ENCODE data around the gene PRSS57.
"Not testable (repeated sequence)": the region's sequence is repeated elsewhere in the genome, so short reads cannot be mapped to it uniquely, and the experiment has no call there.

Gene PRSS57

DNA sequence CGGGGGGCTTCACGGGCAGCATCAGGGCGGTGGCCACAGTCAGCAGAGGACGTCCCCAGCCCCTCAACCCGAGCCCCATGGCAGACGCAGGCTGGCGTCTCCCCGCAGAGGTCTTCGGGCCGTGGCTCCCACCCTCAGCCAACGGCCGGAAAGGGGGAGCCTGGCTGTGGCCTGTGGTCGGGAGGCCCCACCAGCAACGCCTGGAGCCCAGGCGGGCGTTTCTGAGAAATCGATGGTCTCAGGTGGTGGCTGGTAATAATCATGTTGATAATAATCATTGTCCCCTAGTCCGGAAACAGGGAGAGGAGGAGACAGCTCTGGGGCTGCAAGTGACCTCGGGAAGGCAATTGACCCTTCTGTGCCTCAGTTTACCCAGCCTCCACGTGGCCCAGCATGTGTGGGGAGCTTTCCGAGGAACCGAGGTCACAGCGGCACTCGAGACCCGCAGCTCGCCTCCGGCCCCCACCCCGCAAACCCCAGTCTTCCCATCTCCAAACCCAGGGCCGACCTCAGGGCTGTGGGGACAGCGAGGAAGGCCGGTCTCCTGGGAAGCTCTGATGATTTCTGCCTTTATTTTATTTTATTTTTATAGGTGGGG, at the start of gene PRSS57:
Gene PRSS57, minus strand, starts transcription at position 101 of the 598 bp plus-strand sequence. Its CDS starts 22 bp downstream, at position 79.
- in situ Hi-C loops (cut with MboI; ENCODE audit: low sequenced_read_pairs), result no loop called here

DNA sequence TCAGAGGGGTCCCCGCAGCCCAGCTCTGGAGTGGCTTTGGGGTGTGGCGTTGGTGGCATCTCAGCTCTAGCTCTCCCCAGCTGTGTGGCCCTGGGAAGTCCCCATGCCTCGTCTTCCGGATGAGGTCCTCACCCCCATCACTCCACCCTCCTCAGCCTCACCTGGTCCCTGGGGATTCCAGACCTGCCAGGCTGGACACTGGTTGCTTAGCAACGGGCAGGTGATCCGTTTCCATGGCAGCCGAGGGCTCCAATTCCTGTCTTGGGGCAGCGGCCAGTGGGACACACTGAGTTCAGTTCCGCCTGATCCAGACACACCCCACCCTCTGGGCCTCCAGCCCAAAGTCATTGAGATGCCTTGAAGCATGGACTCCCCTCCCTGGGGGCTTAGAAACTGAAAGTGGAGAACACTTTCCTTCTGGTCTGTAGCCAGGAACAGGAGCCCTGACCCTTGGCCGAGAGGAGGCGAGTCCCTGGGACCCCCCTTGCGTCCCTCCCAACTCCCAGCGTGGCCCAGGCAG, 48.0 kb upstream of the PRSS57 start:
- in situ Hi-C loops (cut with MboI; ENCODE audit: low sequenced_read_pairs), result no loop called here

DNA sequence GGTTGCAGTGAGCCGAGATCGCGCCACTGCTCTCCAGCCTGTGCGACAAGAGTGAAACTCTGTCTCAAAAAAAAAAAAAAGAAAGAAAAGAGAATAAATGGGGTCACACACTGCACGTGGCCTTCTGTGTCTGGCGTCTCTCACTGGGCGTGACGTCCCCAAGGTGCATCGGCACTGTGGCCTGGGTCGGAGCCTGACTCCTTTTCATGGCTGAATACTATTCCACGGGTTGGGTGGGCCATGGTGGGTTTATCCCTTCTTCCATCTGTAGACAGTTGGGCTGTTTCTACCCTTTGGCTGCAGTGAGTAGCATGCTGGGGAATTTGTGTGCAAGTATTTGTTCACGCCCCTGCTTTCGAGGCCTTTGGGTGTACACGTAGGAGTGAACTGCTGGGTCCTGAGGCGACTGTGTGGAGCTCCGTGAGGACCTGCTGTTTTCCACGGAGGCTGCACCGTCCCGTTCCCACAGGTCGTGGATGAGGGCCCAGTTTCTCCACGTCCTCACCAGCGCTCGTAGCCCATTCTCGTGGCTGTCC, 47.4 kb upstream of the PRSS57 start:
- in situ Hi-C loops (cut with MboI; ENCODE audit: low sequenced_read_pairs), result no loop called here

DNA sequence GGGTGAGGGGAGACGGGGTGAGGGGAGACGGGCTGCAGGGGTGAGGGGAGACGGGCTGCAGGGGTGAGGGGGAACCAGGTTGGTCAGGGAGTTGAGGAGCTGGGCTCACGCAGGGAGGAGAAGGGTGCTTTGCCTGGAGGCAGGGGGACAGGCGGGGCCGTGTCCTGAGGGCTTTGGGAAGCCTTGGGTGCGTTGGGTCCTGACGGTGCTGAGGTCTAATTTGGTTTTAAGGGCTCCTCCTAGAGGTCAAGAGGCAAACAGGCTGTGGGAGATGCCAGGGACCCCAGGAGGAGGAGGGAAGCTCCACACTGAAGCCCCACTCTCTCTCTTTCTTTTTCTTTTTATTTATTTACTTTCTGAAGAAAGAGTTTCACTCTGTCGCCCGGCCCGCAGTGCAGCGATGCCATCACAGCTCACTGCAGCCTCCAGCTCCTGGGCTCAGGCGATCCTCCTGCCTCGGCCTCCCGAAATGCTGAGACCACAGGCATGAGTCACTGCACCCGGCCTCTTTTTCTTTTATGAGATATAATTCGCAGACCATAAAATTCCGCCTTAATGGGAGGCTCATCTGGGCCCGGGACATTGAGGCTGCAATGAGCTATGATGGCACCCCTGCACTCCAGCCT, 46.4 kb upstream of the PRSS57 start:
- in situ Hi-C loops (cut with MboI; ENCODE audit: low sequenced_read_pairs), result no loop called here

DNA sequence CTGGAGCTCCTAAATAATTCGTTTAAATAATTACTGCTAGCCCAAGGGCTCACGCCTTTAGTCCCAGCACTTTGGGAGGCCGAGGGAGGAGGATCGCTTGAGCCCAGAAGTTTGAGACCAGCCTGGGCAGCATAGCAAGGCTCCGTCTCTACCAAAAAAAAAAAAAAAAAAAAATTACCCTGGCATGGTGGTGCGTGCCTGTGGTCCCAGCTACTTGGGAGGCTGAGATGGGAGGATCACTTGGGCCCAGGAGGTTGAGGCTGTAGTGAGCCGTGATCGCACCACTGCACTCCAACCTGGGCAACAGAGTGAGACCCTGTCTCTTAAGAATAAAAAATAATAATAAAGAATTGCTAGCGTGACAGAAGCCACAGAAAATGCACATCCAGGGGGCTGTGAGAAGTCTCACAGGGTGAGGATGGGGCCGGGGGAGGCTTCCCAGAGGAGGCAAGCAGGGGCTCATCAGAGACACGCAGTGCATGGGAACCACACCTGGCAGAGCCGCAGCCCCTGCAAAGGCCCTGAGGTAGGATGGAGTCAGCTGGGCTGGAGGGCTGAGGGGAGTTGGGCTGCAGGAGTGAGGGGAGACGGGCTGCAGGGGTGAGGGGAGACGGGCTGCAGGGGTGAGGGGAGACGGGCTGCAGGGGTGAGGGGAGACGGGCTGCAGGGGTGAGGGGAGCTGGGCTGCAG, 45.7 kb upstream of the PRSS57 start:
- in situ Hi-C loops (cut with MboI; ENCODE audit: low sequenced_read_pairs), result not testable (repeated sequence)

DNA sequence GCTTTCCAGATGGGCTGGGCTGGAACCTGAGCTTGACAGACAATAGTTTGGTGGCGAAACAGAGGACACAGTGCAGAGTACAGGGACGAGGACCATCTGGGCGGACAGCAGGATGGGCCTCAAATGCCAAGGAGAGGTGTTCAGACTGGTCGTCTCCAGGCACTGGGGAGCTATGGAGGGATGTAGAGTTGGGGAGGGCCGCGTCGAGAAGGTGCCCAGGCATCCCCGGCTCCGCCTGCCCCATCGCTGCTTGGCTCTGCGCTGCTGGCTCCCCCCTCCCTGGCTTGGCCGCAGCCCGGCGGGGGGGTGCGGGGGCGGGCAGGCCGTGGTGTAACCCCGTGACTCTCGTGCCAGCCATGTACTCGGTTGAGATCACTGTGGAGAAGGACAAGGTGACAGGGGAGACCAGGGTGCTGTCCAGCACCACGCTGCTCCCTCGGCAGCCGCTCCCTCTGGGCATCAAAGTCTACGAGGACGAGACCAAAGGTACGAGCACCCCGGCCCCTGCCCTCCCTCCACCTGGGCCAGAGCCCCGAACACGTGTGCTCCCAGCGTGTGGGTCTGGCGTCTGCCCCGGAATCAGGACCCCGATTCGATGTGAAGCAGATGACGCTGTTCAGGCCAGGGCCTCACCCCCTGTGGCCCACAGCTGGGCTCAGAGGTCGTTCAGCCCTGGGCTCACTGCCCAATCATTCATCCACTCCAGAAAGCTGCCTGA, 44.9 kb upstream of the PRSS57 start:
- in situ Hi-C loops (cut with MboI; ENCODE audit: low sequenced_read_pairs), result no loop called here

DNA sequence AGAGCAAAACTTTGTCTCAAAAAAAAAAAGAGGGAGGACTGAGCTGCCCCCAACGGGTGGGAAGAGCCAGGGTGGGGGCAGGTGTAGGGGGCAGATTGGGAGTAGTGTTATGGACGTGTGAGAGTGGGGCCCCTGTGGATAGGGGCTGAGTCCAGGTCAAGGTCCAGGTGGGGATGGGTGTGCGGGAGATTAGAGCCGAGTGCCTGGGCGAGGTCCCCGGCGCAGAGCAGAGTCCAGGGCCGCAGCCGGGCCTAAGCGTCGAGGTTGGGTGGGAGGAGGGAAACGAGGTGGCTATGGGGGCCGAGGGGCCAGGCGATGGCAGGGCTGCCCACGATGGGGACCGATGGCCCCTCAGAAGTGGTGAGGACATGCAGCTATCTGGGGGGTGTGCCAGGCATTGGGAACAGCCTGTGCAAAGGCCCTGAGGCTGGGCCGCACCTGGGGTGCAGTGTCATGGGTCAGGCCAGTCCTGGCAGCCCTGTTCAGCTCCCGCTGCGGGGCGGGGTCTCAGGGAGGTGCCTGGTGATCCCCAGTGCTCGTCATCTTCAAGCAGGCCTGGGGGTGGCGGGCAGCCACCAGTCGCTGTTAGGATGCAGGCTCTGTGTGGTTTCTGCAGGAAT, 43.4 kb upstream of the PRSS57 start:
- in situ Hi-C loops (cut with MboI; ENCODE audit: low sequenced_read_pairs), result no loop called here

DNA sequence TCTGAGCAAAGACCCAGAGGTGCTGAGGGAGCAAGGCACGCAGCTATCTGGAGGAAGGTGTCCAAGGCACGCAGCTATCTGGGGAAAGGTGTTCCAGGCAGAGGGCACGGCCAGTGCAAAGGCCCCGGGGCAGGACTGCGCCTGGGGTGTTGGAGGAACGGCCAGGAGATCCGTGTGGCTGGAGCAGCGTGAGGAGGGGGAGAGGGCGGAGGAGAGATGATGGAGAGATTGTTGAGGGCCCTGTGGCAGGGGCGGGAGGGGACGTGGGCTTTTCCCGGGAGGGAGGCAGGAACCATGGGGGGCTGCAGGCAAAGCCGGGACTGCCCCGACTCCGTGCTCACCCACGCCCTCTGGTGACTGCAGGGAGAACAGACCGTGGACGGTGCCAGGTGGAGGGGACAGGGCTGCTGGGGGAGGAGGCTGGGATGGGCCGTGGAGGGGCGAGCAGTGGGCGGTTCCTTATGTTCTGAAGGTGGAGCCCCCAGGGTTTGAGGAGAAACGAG, 42.4 kb upstream of the PRSS57 start:
- in situ Hi-C loops (cut with MboI; ENCODE audit: low sequenced_read_pairs), result no loop called here

DNA sequence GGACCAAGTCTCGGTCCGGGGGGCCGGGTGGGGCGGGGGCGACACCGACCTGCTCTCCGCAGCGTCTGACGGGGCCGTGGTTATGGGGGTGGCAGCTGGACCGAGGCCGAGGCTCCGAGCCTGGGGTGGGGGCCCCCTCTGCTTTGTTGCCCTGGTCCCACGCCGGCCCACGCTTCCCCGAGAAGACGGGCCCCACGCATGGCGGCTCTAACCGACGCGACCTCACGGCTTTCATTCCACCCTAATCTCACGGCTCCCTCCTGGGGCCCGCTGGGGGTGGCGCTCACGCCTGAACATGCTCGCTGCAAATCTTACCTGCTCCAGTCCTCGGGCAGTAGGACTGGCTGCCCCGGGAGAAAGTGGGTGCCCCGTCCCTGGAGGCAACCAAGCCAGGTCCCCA, 40.9 kb upstream of the PRSS57 start:
- in situ Hi-C loops (cut with MboI; ENCODE audit: low sequenced_read_pairs), result no loop called here

DNA sequence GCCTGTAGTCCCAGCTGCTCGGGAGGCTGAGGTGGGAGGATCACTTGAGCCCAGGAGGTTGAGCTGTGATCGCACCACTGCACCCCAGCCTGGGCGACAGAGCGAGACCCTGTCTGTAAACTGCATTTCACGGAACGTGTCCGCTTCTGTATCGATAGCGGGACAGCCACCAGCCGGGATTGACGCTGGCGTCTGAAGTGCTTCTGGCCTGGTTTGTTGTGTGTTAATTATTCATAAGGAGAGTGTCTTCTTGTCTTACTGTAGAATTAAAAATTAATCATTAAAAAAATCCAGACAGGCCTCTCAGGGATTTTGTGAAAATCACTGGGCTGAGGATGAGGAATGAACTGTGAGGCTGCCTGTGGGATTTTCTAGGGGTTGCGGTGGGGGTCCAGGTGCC, 39.5 kb upstream of the PRSS57 start:
- in situ Hi-C loops (cut with MboI; ENCODE audit: low sequenced_read_pairs), result no loop called here

DNA sequence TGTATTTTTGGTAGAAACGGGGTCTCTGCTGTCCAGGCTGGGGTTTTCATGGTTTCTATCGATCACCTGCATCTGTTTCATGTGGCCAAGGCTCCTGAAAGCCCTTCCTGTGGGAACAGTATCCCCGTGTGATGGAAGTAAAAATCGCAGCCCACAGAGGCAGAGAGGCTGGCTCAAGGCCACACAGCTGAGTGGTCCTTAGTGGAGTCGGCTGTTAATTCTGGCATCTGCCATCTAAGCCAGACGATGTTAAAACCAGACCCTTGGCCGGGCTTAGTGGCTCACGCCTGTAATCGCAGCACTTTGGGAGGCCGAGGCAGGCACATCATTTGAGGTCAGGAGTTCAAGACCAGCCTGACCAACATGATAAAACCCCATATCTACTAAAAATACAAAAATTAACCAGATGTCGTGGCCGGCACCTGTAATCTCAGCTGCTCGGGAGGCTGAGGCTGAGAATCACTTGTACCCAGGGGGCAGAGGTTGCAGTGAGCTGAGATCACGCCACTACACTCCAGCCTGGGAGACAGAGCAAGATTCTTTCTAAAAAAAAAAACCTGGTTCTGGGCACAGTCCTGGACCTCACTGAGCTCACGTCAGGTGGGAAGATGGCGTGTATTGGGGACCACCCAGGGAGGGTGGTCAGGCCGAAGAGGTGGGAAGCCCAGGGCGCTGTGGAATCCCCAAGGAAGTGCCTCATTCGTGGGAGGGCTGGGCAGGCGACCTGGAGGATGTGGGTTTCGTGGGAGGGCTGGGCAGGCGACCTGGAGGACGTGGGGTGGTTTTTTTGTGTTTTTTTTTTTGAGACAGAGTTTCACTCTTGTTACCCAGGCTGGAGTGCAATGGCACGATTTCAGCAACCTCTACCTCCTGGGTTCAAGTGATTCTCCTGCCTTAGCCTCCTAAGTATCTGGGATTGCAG, 37.2 kb upstream of the PRSS57 start:
- in situ Hi-C loops (cut with MboI; ENCODE audit: low sequenced_read_pairs), result no loop called here

DNA sequence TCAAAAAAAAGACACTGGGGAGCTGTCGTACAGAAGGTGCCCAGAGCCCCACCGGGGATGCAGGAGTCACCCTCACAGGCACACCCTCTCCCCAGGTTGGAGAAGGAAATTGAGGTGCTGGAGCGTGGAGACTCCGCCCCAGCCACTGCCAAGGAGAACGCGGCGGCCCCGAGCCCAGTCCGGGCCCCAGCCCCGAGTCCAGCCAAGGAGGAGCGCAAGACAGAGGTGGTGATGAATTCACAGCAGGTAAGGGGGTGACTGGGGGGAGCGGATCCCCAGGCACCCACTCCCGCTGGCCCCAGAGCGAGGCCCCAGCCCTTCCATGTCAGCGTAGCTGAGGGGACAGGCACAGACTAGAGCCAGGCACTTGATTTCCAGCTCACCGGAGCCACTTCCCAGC, 35.7 kb upstream of the PRSS57 start:
- in situ Hi-C loops (cut with MboI; ENCODE audit: low sequenced_read_pairs), result no loop called here

DNA sequence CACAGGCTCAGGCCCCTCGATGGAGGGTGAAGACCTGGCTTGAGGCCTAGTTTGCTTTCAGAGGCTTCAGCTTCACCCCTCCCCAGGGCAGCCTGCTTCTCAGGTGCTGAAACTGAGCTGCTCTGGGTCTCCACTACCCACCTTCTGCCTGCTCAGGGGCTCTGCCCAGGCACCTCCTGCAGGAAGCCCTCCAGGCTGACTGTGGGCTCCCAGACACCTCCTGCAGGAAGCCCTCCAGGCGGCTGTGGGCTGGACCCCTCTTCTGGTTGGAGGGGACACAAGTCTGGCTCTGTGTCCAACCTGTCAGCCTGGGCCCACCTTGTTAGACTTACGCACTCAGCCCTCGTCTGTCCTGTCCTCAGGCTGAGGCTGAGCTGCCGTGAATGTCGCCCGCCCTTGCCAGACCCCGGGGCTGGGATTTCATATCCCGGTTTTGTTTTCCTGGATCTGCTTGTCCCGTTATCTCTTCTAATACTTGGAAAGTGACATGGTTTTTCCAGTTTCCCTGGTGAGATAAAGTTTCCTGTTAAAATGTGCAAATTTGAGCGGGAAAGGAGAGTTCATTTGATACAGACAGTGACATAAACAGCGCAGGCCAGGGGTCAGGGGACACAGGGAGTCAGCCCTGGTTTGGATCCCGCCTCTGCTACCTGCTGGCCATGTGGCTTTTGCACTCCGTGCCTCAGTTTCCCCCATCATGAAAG, 34.9 kb upstream of the PRSS57 start:
- in situ Hi-C loops (cut with MboI; ENCODE audit: low sequenced_read_pairs), result no loop called here

DNA sequence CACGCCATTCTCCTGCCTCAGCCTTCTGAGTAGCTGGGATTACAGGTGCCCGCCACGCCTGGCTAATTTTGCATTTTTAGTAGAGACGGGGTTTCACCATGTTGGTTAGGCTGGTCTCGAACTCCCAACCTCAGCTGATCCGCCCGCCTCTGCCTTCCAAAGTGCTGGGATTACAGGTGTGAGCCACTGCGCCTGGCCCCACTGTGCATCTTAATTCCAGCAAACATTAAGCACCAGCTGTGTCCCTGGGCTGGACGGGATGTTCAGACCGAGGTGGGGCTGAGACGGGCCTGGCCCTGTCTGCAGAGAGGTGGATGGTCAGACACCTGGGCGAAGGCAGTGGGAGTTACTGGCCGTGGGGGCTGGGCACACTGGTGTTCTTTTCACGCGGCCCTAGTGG, 34.3 kb upstream of the PRSS57 start:
- in situ Hi-C loops (cut with MboI; ENCODE audit: low sequenced_read_pairs), result not testable (repeated sequence)

DNA sequence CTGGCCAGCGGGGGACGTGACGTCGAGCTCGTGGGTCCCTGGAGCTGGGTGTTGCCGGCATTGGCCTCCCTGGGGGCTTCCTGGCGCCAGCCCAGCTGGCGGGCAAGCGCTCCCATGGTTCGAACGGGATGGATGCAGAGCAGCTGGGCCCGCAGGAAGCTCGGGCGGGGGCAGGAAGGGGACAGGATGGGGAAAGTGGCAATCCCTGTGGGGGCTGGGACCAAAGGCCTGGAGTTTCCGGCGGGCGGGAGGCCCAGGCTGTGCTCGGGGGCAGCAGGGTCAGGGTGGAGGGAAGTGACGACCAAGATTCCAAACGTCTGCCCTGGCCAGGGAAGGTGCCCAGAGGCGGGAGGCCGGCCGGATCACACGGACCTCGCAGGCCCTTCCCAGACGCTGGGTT, 32.8 kb upstream of the PRSS57 start:
- in situ Hi-C loops (cut with MboI; ENCODE audit: low sequenced_read_pairs), result no loop called here

DNA sequence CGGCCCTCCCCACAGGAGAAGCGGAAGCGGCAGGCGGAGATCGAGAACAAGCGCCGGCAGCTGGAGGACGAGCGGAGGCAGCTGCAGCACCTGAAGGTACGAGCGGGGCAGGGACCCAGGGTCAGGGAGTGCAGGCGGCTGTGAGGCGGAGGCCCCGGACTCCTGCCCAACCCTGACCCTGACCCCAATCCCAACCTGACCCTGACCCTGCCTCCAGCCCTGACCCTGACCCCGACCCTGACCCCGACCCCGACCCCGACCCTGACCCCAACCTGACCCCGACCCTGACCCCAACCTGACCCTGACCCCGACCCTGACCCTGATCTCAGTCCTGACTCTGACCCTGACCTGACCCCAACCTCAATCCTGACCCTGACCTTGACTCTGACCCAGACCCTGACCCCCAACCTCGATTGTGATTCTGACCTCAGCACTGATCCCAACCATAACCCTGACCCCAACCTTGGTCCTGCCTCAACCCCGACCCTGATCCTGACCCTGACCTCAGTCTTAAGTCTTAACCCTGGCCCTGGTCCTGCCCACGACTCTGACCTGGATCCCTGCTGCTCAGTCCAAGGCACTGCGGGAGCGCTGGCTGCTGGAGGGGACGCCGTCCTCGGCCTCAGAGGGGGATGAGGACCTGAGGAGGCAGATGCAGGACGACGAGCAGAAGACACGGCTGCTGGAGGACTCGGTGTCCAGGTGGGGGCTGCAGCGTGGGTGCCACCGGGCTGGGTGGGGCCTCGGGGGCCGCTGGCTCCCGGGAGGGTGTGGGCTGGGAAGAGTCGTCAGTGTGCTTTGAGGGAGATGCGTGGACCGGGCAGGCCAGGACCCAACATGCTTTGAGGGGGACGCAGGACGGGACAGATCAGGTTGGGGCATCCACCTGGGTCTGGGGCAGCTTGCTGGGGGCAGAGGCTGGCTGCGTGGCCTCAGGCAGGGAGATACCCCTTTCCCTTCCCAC, 32.0 kb upstream of the PRSS57 start:
- in situ Hi-C loops (cut with MboI; ENCODE audit: low sequenced_read_pairs), result no loop called here

DNA sequence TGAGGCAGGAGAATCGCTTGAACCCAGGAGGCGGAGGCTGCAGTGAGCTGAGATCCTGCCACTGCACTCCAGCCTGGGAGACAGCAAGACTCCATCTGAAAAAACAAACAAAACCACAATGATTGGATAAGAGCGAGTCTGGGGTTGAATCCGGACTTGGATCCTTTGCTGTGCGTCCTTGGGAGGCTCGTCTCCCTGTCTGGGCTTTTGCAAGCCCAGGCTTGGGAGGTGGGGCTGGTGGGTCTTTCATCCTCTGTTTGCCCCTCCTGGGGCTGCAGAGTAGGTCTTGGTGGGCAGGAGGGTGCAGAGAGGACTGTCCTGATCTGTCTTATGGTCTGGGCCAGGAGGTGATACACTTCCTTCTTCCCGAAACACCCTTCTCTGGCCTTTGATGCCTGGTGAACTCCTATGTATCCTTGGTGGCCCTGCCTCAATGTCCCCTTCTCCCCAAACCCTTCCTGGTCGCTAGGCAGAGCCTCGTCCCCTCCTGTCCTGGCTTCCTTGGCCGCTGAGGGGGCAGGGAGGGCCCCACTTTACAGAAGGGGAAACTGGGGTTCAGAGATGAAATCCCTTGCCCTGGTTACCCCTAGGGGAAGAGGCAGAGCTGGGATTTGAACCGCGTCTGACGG, 30.3 kb upstream of the PRSS57 start:
- in situ Hi-C loops (cut with MboI; ENCODE audit: low sequenced_read_pairs), result no loop called here
